Measurements from ENCODE around the gene INSC. TPM values are rescaled to one million over a fixed set of nuclear protein-coding genes. Genes with fewer than 3 reads are reported as not detected.

INSC gene
- total RNA-seq, 1 donor from 2014 or later = not detected

DNA sequence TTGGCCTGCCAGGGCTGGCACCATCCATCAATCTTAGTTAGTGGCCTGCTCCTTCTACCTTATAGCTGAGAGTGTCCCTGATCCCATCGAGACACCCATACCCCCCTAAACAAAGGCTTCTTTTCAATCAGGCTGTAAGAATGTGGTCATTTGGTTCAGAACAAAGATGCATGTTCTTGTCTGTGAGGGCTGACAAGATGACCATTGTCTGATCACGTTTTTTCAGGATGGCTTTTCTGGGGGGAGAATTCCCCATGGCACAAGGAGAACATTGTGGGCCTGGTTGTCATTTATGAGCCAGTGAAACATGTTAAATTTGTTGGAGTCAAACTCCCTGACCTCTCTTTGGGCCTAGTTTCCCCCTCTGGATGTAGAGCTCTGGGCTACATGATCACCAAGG lies 160.4 kb downstream of the INSC start:
- H3K27ac Mint-ChIP-seq = no peak overlapping the region
- H3K36me3 Mint-ChIP-seq (ENCODE audit: low read depth) = no peaks in the 10 kb centered on the region
- no peaks in the 10 kb centered on the region for H3K9me3 Mint-ChIP-seq
- no peaks in the 10 kb centered on the region for H3K4me1 Mint-ChIP-seq (ENCODE audit: low read depth)
- peaks cover 7% of the 10 kb centered on the region for H3K27me3 Mint-ChIP-seq (ENCODE audit: insufficient read depth)
- H3K4me3 Mint-ChIP-seq = no peak overlapping the region
- intact Hi-C loops (cut with micrococcal nuclease) = no loop called here
- no peak for DNase-seq (ENCODE audit: low spot score)

DNA sequence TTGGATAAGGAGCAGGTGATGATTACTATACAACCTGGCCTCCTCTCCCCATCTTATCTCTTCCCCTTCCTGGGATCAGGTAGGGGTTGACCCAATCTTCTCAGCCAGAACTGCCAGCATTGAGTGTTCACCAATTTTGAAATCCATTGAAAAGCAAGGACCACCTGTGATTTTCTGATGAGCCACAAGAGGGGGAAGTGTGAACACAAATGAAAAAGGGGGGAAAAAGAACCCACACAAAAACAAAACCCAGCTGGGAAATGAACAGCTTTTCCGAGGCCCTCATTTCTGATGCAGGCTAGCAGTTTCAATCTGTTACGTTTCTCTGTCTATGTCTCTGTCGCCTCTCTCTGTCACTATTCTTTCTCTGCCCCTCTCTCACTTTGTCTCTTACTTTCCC lies 161.9 kb downstream of the INSC start:
- Mint-ChIP-seq H3K27me3 (ENCODE audit: insufficient read depth) (peaks cover 8% of the 10 kb centered on the region), H3K9me3 (no peaks in the 10 kb centered on the region), H3K36me3 (ENCODE audit: low read depth) (no peaks in the 10 kb centered on the region), H3K27ac (no peak overlapping the region), H3K4me3 (no peak overlapping the region), H3K4me1 (ENCODE audit: low read depth) (no peaks in the 10 kb centered on the region)
- intact Hi-C loops (cut with micrococcal nuclease) = no loop called here
- DNase-seq (ENCODE audit: low spot score) = no peak

DNA sequence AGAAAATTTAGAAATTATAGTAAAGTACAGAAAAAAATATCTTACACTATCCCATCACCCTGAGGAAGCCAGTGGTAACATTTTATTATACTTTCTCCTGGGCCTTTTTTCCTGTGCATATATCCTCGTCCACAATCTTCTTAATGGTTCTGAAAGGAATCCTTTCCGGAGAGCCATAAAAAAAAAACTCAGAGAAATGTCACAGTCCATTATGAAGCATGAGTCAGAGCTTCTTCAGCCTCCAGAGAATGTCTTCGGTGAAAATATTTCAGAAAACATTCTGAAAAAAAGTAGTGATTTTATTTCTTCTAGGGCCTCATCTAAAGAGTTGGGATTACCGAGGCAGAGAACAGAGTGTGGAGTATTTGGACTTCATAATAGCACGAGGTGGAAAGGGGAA lies 163.4 kb downstream of the INSC start:
- Mint-ChIP-seq H3K36me3 (ENCODE audit: low read depth) (no peaks in the 10 kb centered on the region), H3K27me3 (ENCODE audit: insufficient read depth) (peaks cover 6% of the 10 kb centered on the region), H3K9me3 (no peaks in the 10 kb centered on the region), H3K27ac (no peak overlapping the region), H3K4me1 (ENCODE audit: low read depth) (no peaks in the 10 kb centered on the region), H3K4me3 (no peak overlapping the region)
- intact Hi-C loops (cut with micrococcal nuclease) = no loop called here
- no peak for DNase-seq (ENCODE audit: low spot score)

GRCh38 chr11:15280393-15280792 lies 165.7 kb downstream of the INSC start:
- DNase-seq (ENCODE audit: low spot score) = no peak
- Mint-ChIP-seq H3K36me3 (ENCODE audit: low read depth) (no peaks in the 10 kb centered on the region), H3K9me3 (no peaks in the 10 kb centered on the region), H3K27ac (no peak overlapping the region), H3K4me1 (ENCODE audit: low read depth) (no peaks in the 10 kb centered on the region), H3K4me3 (no peak overlapping the region), H3K27me3 (ENCODE audit: insufficient read depth) (peaks cover 10% of the 10 kb centered on the region)
- intact Hi-C loops (cut with micrococcal nuclease) = no loop called here

DNA sequence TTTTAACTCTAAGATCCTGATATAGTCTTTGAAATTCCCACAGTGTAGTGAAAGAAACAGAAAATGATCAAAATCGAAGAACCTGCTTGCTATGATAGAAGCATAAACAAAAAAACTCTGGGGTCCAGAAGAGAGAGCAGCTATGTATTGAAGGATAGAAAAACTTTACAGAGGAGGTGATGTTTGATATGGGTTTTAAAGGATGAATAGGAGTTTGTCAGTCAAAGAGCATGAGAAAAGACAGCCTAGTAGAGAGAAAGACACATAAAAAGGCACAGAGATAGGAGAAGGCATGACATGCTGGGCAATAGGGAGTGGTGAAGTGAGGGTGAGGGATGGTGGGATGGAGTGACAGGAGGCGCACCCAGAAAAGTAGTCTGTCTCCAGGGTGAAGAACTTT lies 168.0 kb downstream of the INSC start:
- H3K4me1 Mint-ChIP-seq (ENCODE audit: low read depth) = no peaks in the 10 kb centered on the region
- H3K27ac Mint-ChIP-seq = no peak overlapping the region
- H3K36me3 Mint-ChIP-seq (ENCODE audit: low read depth) = no peaks in the 10 kb centered on the region
- no peak overlapping the region for H3K4me3 Mint-ChIP-seq
- intact Hi-C loops (cut with micrococcal nuclease) = no loop called here
- H3K27me3 Mint-ChIP-seq (ENCODE audit: insufficient read depth) = peaks cover 6% of the 10 kb centered on the region
- no peaks in the 10 kb centered on the region for H3K9me3 Mint-ChIP-seq
- no peak for DNase-seq (ENCODE audit: low spot score)

DNA sequence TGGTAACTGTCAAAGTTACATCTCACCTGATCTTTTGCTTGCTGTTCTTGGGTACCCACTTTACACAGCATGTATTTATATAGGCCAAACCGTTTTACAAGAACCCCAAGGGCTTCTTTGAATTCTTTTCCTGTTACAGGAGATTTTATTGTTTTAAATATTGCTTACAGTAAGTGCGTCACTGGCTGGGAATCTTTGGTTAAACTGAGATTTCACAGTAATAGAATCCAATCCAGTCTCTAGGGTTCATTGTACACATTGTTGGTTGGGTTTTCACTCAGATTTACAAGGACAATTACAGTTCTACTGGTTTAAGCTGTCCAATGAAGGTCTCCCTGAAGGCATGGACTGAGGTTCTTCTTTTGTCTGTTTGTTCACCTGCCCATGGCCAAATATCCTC lies 171.7 kb downstream of the INSC start:
- no peak overlapping the region for H3K27ac Mint-ChIP-seq
- DNase-seq (ENCODE audit: low spot score) = no peak
- no peaks in the 10 kb centered on the region for H3K36me3 Mint-ChIP-seq (ENCODE audit: low read depth)
- no peaks in the 10 kb centered on the region for H3K9me3 Mint-ChIP-seq
- no peak overlapping the region for H3K4me3 Mint-ChIP-seq
- peaks cover 9% of the 10 kb centered on the region for H3K27me3 Mint-ChIP-seq (ENCODE audit: insufficient read depth)
- no peaks in the 10 kb centered on the region for H3K4me1 Mint-ChIP-seq (ENCODE audit: low read depth)
- intact Hi-C loops (cut with micrococcal nuclease) = no loop called here

- Mint-ChIP-seq H3K4me3 (no peak overlapping the region), H3K9me3 (no peaks in the 10 kb centered on the region), H3K27ac (no peak overlapping the region), H3K36me3 (ENCODE audit: low read depth) (no peaks in the 10 kb centered on the region), H3K4me1 (ENCODE audit: low read depth) (no peaks in the 10 kb centered on the region), H3K27me3 (ENCODE audit: insufficient read depth) (peaks cover 10% of the 10 kb centered on the region)
- no peak for DNase-seq (ENCODE audit: low spot score)
- intact Hi-C loops (cut with micrococcal nuclease) = no loop called here
Measured at GRCh38 chr11:15288863-15289262, 174.1 kb downstream of the INSC start.

DNA sequence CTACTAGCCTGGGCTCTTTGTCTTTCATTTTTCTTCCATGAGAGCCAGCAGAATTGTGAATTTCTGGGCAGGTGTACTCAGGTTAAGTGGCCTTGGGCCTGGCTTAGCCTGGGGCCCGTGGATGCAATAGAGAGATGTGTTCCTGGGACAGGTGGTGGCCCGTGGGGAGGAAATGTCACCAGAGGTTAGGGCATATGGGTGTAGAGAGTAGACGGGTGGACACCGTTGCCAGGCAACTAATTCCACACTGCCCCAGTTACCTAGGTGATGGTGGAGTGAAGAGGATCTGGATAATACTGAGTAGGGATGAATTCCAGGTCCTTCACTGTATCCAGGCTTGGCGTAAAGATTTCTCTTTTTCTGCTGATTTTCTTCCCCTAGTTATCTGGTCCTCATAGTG lies 175.0 kb downstream of the INSC start:
- peaks cover 6% of the 10 kb centered on the region for H3K27me3 Mint-ChIP-seq (ENCODE audit: insufficient read depth)
- no peaks in the 10 kb centered on the region for H3K9me3 Mint-ChIP-seq
- H3K27ac Mint-ChIP-seq = no peak overlapping the region
- no peaks in the 10 kb centered on the region for H3K36me3 Mint-ChIP-seq (ENCODE audit: low read depth)
- no peaks in the 10 kb centered on the region for H3K4me1 Mint-ChIP-seq (ENCODE audit: low read depth)
- H3K4me3 Mint-ChIP-seq = no peak overlapping the region
- DNase-seq (ENCODE audit: low spot score) = no peak
- intact Hi-C loops (cut with micrococcal nuclease) = no loop called here

DNA sequence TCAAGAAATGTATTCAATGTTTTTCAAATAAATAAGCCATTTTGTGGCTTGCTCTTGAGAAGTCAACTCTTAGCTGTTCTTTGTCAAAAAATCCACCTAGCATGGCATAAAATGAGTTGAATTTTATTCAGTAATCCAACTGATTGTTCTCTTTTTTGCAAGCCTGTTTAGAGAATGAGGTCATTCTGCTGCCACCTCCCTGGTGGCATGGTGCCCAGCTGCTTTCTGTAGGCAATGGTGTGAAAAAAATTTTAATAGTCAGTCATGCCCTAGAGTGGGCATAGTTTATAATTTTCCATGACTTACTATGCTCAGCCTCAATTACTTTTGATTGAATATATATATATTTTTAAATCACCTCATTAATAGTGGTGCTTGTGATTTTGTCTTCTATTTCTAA lies 177.2 kb downstream of the INSC start:
- Mint-ChIP-seq H3K27me3 (ENCODE audit: insufficient read depth) (peaks cover 6% of the 10 kb centered on the region), H3K4me1 (ENCODE audit: low read depth) (no peaks in the 10 kb centered on the region), H3K27ac (no peak overlapping the region), H3K9me3 (no peaks in the 10 kb centered on the region), H3K4me3 (no peak overlapping the region), H3K36me3 (ENCODE audit: low read depth) (no peaks in the 10 kb centered on the region)
- no peak for DNase-seq (ENCODE audit: low spot score)
- intact Hi-C loops (cut with micrococcal nuclease) = no loop called here

- Mint-ChIP-seq H3K9me3 (no peaks in the 10 kb centered on the region), H3K36me3 (ENCODE audit: low read depth) (no peaks in the 10 kb centered on the region), H3K27me3 (ENCODE audit: insufficient read depth) (peaks cover 3% of the 10 kb centered on the region), H3K4me3 (no peak overlapping the region), H3K27ac (no peak overlapping the region), H3K4me1 (ENCODE audit: low read depth) (no peaks in the 10 kb centered on the region)
- no peak for DNase-seq (ENCODE audit: low spot score)
- intact Hi-C loops (cut with micrococcal nuclease) = no loop called here
Measured at GRCh38 chr11:15293975-15294620, 179.4 kb downstream of the INSC start.

GRCh38 chr11:15295695-15296094 lies 181.0 kb downstream of the INSC start:
- DNase-seq (ENCODE audit: low spot score) = no peak
- H3K27me3 Mint-ChIP-seq (ENCODE audit: insufficient read depth) = peaks cover 3% of the 10 kb centered on the region
- intact Hi-C loops (cut with micrococcal nuclease) = no loop called here
- no peaks in the 10 kb centered on the region for H3K36me3 Mint-ChIP-seq (ENCODE audit: low read depth)
- no peak overlapping the region for H3K4me3 Mint-ChIP-seq
- no peaks in the 10 kb centered on the region for H3K9me3 Mint-ChIP-seq
- no peak overlapping the region for H3K27ac Mint-ChIP-seq
- no peaks in the 10 kb centered on the region for H3K4me1 Mint-ChIP-seq (ENCODE audit: low read depth)

Other genes with a start within 250 kb of the INSC start
- 13.7 and 14.3 TPM in 2 replicates for gene CYP2R1, start 222.7 kb upstream of the INSC start, total RNA-seq
- not detected in 2 replicates for gene CALCA, start 142.6 kb upstream of the INSC start, total RNA-seq
- gene CALCB, start 41.3 kb upstream of the INSC start, total RNA-seq = 0.49 and 0.52 TPM in 2 replicates